ENCODE results near the gene SPOCK3. TPM values are rescaled to one million over a fixed set of nuclear protein-coding genes. Genes with fewer than 3 reads are reported as not detected.

Gene SPOCK3
- total RNA-seq, 1 experiment from 2014 or later: 1.4 TPM

DNA sequence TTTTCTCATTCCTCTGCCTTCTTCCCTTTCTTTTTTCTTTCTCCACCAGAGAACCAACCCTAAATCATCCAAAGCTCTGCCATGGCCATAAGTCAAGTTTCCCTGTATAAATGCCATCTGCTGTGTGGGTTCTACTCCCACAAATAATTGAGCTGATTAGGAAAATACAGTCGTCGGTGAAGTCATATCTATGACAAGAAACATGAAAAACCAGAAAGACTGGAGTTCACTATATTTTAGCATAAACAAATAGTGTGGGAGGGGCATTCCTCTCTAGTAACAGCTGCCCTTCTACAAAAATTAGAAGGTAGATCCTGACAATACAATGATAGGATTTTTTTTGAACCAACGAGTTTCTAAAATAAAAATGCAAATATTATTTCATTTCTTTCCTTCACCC lies 48.8 kb downstream of the SPOCK3 start:
- intact Hi-C loops (cut with micrococcal nuclease; ENCODE audit: unreplicated experiment) (no loop called here), in situ Hi-C loops (cut with HindIII; ENCODE audit: low pct_unique_long_range_greater_than_20kb, low sequenced_read_pairs) (no loop called here)
- Histone ChIP-seq H3K4me3 (ENCODE audit: low read depth in 2 of 2, low read length in 2 of 2) (no peak overlapping the region), H3K4me1 (ENCODE audit: control insufficient read depth, insufficient read depth, low read length) (no peaks in the 10 kb centered on the region), H3K9me3 (ENCODE audit: control insufficient read depth, insufficient read depth, low read depth, low read length) (no peaks in the 10 kb centered on the region), H3K36me3 (ENCODE audit: control insufficient read depth, insufficient read depth, low read length) (no peaks in the 10 kb centered on the region), H3K27ac (ENCODE audit: low read length) (no peak overlapping the region), H3K27me3 (ENCODE audit: control insufficient read depth, insufficient read depth, low read length) (no peaks in the 10 kb centered on the region)
- ATAC-seq: no peak
- no TSS peak for BruUV-seq (replicated peaks)
- CTCF ChIA-PET: no interaction called here
- POLR2A ChIA-PET: no interaction called here
- no peak for DNase-seq (ENCODE audit: low read depth, low spot score)
- TF ChIP-seq, protein P1, sequence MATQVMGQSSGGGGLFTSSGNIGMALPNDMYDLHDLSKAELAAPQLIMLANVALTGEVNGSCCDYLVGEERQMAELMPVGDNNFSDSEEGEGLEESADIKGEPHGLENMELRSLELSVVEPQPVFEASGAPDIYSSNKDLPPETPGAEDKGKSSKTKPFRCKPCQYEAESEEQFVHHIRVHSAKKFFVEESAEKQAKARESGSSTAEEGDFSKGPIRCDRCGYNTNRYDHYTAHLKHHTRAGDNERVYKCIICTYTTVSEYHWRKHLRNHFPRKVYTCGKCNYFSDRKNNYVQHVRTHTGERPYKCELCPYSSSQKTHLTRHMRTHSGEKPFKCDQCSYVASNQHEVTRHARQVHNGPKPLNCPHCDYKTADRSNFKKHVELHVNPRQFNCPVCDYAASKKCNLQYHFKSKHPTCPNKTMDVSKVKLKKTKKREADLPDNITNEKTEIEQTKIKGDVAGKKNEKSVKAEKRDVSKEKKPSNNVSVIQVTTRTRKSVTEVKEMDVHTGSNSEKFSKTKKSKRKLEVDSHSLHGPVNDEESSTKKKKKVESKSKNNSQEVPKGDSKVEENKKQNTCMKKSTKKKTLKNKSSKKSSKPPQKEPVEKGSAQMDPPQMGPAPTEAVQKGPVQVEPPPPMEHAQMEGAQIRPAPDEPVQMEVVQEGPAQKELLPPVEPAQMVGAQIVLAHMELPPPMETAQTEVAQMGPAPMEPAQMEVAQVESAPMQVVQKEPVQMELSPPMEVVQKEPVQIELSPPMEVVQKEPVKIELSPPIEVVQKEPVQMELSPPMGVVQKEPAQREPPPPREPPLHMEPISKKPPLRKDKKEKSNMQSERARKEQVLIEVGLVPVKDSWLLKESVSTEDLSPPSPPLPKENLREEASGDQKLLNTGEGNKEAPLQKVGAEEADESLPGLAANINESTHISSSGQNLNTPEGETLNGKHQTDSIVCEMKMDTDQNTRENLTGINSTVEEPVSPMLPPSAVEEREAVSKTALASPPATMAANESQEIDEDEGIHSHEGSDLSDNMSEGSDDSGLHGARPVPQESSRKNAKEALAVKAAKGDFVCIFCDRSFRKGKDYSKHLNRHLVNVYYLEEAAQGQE (IDR thresholded peaks at IDR 0.05; ENCODE audit: insufficient read depth in 1 of 2, low read depth in 2 of 2, low read length in 1 of 2): no peak
- TF ChIP-seq POLR2AphosphoS5 (IDR thresholded peaks at IDR 0.05; ENCODE audit: low read depth, low read length): no peak
- TF ChIP-seq SIN3A (IDR thresholded peaks at IDR 0.05; ENCODE audit: borderline replicate concordance, insufficient read depth, low read depth, low read length): no peak

DNA sequence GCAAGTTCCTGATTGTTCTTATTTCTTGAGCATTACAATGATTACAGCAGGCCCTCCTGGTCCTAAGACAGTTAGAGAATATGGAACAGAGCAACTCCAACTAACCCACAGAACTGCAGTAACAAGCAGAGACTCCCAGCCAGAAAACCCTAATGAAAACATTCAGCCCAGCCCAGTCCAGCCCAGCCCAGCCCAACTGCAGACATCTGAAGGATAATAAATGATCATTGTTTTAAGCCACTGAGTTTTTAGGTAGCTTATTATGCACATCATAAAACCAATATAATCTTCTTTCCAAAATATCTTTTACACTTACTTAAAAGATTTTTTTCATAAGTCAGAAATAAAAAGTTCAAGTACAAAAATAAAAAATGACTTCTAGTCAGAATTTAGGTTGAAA lies 51.3 kb downstream of the SPOCK3 start:
- Histone ChIP-seq H3K9me3 (ENCODE audit: control insufficient read depth, insufficient read depth, low read depth, low read length) (no peaks in the 10 kb centered on the region), H3K4me1 (ENCODE audit: control insufficient read depth, insufficient read depth, low read length) (no peaks in the 10 kb centered on the region), H3K4me3 (ENCODE audit: low read depth in 2 of 2, low read length in 2 of 2) (no peak overlapping the region), H3K27ac (ENCODE audit: low read length) (no peak overlapping the region), H3K27me3 (ENCODE audit: control insufficient read depth, insufficient read depth, low read length) (no peaks in the 10 kb centered on the region), H3K36me3 (ENCODE audit: control insufficient read depth, insufficient read depth, low read length) (no peaks in the 10 kb centered on the region)
- TF ChIP-seq, protein P2, sequence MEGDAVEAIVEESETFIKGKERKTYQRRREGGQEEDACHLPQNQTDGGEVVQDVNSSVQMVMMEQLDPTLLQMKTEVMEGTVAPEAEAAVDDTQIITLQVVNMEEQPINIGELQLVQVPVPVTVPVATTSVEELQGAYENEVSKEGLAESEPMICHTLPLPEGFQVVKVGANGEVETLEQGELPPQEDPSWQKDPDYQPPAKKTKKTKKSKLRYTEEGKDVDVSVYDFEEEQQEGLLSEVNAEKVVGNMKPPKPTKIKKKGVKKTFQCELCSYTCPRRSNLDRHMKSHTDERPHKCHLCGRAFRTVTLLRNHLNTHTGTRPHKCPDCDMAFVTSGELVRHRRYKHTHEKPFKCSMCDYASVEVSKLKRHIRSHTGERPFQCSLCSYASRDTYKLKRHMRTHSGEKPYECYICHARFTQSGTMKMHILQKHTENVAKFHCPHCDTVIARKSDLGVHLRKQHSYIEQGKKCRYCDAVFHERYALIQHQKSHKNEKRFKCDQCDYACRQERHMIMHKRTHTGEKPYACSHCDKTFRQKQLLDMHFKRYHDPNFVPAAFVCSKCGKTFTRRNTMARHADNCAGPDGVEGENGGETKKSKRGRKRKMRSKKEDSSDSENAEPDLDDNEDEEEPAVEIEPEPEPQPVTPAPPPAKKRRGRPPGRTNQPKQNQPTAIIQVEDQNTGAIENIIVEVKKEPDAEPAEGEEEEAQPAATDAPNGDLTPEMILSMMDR (IDR thresholded peaks at IDR 0.05): no peak
- BruUV-seq (replicated peaks): no TSS peak
- DNase-seq (ENCODE audit: low read depth, low spot score): no peak
- ChIA-PET POLR2A (no interaction called here), CTCF (no interaction called here)
- ATAC-seq: no peak
- in situ Hi-C loops (cut with HindIII; ENCODE audit: low pct_unique_long_range_greater_than_20kb, low sequenced_read_pairs) (no loop called here), intact Hi-C loops (cut with micrococcal nuclease; ENCODE audit: unreplicated experiment) (no loop called here)

DNA sequence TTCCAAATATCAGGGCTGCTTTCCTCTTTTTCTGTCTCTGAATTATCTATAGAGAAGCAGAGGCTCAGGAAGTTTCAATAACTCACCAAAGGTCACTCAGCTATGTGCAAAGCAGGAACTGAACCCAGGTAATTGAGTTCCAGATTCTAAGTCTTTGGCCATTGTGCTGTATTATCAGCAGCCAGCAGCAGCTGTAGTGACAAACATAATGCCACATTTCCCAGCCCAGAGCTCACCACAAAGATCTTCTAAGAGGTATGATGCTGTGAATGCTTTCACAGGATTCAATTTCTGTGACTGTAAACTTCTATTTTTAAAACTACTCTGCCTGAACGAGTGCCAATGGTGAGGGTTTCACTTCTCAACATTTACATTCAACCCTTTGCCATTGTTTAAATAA lies 56.4 kb downstream of the SPOCK3 start:
- no peaks in the 10 kb centered on the region for H3K36me3 ChIP-seq (ENCODE audit: control insufficient read depth, insufficient read depth, low read length)
- H3K4me3 ChIP-seq (ENCODE audit: low read depth in 2 of 2, low read length in 2 of 2): no peak overlapping the region
- DNase-seq (ENCODE audit: low read depth, low spot score) (no peak), ATAC-seq (no peak)
- in situ Hi-C loops (cut with HindIII; ENCODE audit: low pct_unique_long_range_greater_than_20kb, low sequenced_read_pairs): no loop called here
- ChIA-PET POLR2A (no interaction called here), CTCF (no interaction called here)
- H3K9me3 ChIP-seq (ENCODE audit: control insufficient read depth, insufficient read depth, low read depth, low read length): no peaks in the 10 kb centered on the region
- no peak overlapping the region for H3K27ac ChIP-seq (ENCODE audit: low read length)
- TF ChIP-seq, protein P1 (IDR thresholded peaks at IDR 0.05; ENCODE audit: insufficient read depth in 1 of 2, low read depth in 2 of 2, low read length in 1 of 2): no peak
- TF ChIP-seq, protein P2 (IDR thresholded peaks at IDR 0.05): no peak
- TF ChIP-seq TCF7L2 (IDR thresholded peaks at IDR 0.05; ENCODE audit: low read depth, low read length) (no peak), POLR2AphosphoS5 (IDR thresholded peaks at IDR 0.05; ENCODE audit: low read depth, low read length) (no peak), SIN3A (IDR thresholded peaks at IDR 0.05; ENCODE audit: borderline replicate concordance, insufficient read depth, low read depth, low read length) (no peak)
- no TSS peak for BruUV-seq (replicated peaks)
- no peaks in the 10 kb centered on the region for H3K27me3 ChIP-seq (ENCODE audit: control insufficient read depth, insufficient read depth, low read length)
- intact Hi-C loops (cut with micrococcal nuclease; ENCODE audit: unreplicated experiment): no loop called here
- no peaks in the 10 kb centered on the region for H3K4me1 ChIP-seq (ENCODE audit: control insufficient read depth, insufficient read depth, low read length)

Measured in Panc1 (cell line).